H9 (cell line): ENCODE results near the gene BTN3A1. TPM values are rescaled to one million over a fixed set of nuclear protein-coding genes. Genes with fewer than 3 reads are reported as not detected.

Experiments
- DNase-seq: peaks from one replicate; pipeline ENCODE4 v3.0.0-alpha.2; 2017
- H2AFZ ChIP-seq: one replicate; pipeline ENCODE4 v1.6.1; 2013; ENCODE audit warnings: mild to moderate bottlenecking, low read length, control low read depth, moderate library complexity
- H2AK5ac ChIP-seq: 2 replicates; pipeline ENCODE4 v1.6.1; 2013; ENCODE audit warnings: low read length, control low read depth, mixed read lengths; ENCODE audit not compliant: insufficient read length
- H2BK120ac ChIP-seq: one replicate; pipeline ENCODE4 v1.6.1; 2013; ENCODE audit warnings: low read depth, mild to moderate bottlenecking, low read length, control low read depth, inconsistent platforms; ENCODE audit not compliant: poor library complexity, severe bottlenecking
- H2BK12ac ChIP-seq: 2 replicates; pipeline ENCODE4 v1.6.1; 2013; ENCODE audit warnings: low read length, control low read depth, mixed read lengths, low read depth; ENCODE audit not compliant: insufficient read length
- H2BK15ac ChIP-seq: 2 replicates; pipeline ENCODE4 v1.6.1; 2013; ENCODE audit warnings: low read depth, low read length, control low read depth
- H2BK20ac ChIP-seq: one replicate; pipeline ENCODE4 v1.6.1; 2013; ENCODE audit warnings: low read depth, mild to moderate bottlenecking, low read length, control low read depth, inconsistent platforms; ENCODE audit not compliant: poor library complexity, severe bottlenecking
- H2BK5ac ChIP-seq: 2 replicates; pipeline ENCODE4 v1.6.1; 2013; ENCODE audit warnings: low read length, control low read depth, mixed read lengths; ENCODE audit not compliant: insufficient read length
- H3K14ac ChIP-seq: 2 replicates; pipeline ENCODE4 v1.6.1; 2013; ENCODE audit warnings: low read length, control low read depth; ENCODE audit not compliant: insufficient read depth
- H3K18ac ChIP-seq: 2 replicates; pipeline ENCODE4 v1.6.1; 2013; ENCODE audit warnings: low read depth, mild to moderate bottlenecking, mixed read lengths, low read length, control low read depth; ENCODE audit not compliant: insufficient read length
- H3K23ac ChIP-seq: 2 replicates; pipeline ENCODE4 v1.6.1; 2013; ENCODE audit warnings: low read length, control low read depth, mixed read lengths, low read depth; ENCODE audit not compliant: insufficient read length
- H3K23me2 ChIP-seq: 2 replicates; pipeline ENCODE4 v1.6.1; 2013; ENCODE audit warnings: low read depth, mild to moderate bottlenecking, mixed read lengths, low read length, control low read depth; ENCODE audit not compliant: insufficient read length, poor library complexity, severe bottlenecking
- H3K27ac ChIP-seq: 2 replicates; pipeline ENCODE4 v1.5.1; 2013; ENCODE audit warnings: low read length, control low read depth, mixed read lengths, low read depth; ENCODE audit not compliant: insufficient read length
- H3K27me3 ChIP-seq: 2 replicates; pipeline ENCODE4 v1.6.1; 2013; ENCODE audit warnings: low read length, control low read depth, inconsistent platforms; ENCODE audit not compliant: insufficient read depth
- H3K4ac ChIP-seq: 2 replicates; pipeline ENCODE4 v1.6.1; 2013; ENCODE audit warnings: low read depth, mild to moderate bottlenecking, control low read depth, inconsistent platforms, low read length, moderate library complexity
- H3K4me1 ChIP-seq: 2 replicates; pipeline ENCODE4 v1.6.1; 2013; ENCODE audit warnings: low read length, control low read depth, inconsistent platforms; ENCODE audit not compliant: insufficient read depth
- H3K4me2 ChIP-seq: 2 replicates; pipeline ENCODE4 v1.6.1; 2013; ENCODE audit warnings: low read length, control low read depth, mixed read lengths; ENCODE audit not compliant: insufficient read length, insufficient read depth
- H3K56ac ChIP-seq: 2 replicates; pipeline ENCODE4 v1.6.1; 2013; ENCODE audit warnings: low read depth, mild to moderate bottlenecking, mixed read lengths, low read length, control low read depth; ENCODE audit not compliant: insufficient read length
- H3K79me1 ChIP-seq: 2 replicates; pipeline ENCODE4 v1.6.1; 2013; ENCODE audit warnings: low read depth, mild to moderate bottlenecking, moderate library complexity, low read length, control low read depth, inconsistent platforms; ENCODE audit not compliant: insufficient read depth, poor library complexity, severe bottlenecking
- H3K79me2 ChIP-seq: 2 replicates; pipeline ENCODE4 v1.6.1; 2013; ENCODE audit warnings: low read length, control low read depth, inconsistent platforms; ENCODE audit not compliant: insufficient read depth
- H3K9ac ChIP-seq: 2 replicates; pipeline ENCODE4 v1.6.1; 2013; ENCODE audit warnings: low read length, control low read depth, mixed read lengths; ENCODE audit not compliant: insufficient read length; ENCODE audit errors: extremely low read depth
- H3K9me3 ChIP-seq: one replicate; pipeline ENCODE4 v1.6.1; 2013; ENCODE audit warnings: low read depth, low read length, inconsistent platforms; ENCODE audit not compliant: control insufficient read depth
- H3T11ph ChIP-seq: one replicate; pipeline ENCODE4 v1.6.1; 2013; ENCODE audit warnings: mild to moderate bottlenecking, low read length, control low read depth, inconsistent platforms
- H4K20me1 ChIP-seq: one replicate; pipeline ENCODE4 v1.6.1; 2013; ENCODE audit not compliant: control insufficient read depth, insufficient read length, insufficient read depth
- H4K5ac ChIP-seq: 2 replicates; pipeline ENCODE4 v1.6.1; 2013; ENCODE audit warnings: low read depth, mild to moderate bottlenecking, mixed read lengths, low read length, control low read depth; ENCODE audit not compliant: insufficient read length
- H4K8ac ChIP-seq: replicated peaks from 2 replicates; pipeline ENCODE4 v1.6.1; 2013; ENCODE audit warnings: low read length, control low read depth, mixed read lengths, low read depth; ENCODE audit not compliant: insufficient read length
- H4K91ac ChIP-seq: 2 replicates; pipeline ENCODE4 v1.6.1; 2013; ENCODE audit warnings: low read depth, mild to moderate bottlenecking, moderate library complexity, mixed read lengths, low read length, control low read depth; ENCODE audit not compliant: insufficient read length
- H3K27ac Mint-ChIP-seq, 3 experiments: 2 replicates in 2 of 3; 3 replicates in 1 of 3; pipeline ENCODE4 v1.8.0; 2020 to 2021; ENCODE audit warnings: mixed read lengths in 3 of 3, mild to moderate bottlenecking in 1 of 3, moderate library complexity in 1 of 3
- H3K27me3 Mint-ChIP-seq: 2 replicates; pipeline ENCODE4 v1.8.0; 2021; ENCODE audit warnings: low read depth, mild to moderate bottlenecking, moderate library complexity, mixed read lengths
- H3K36me3 Mint-ChIP-seq, 3 experiments: 2 replicates in 2 of 3; 3 replicates in 1 of 3; pipeline ENCODE4 v1.8.0; 2020 to 2021; ENCODE audit warnings: low read depth in 3 of 3, mixed read lengths in 3 of 3; ENCODE audit not compliant: insufficient read depth in 1 of 3
- H3K4me1 Mint-ChIP-seq, 2 experiments: 2 replicates each; pipeline ENCODE4 v1.8.0; 2020; ENCODE audit warnings: mixed read lengths in 2 of 2
- H3K4me3 Mint-ChIP-seq, 2 experiments: 2 replicates in 1 of 2; 3 replicates in 1 of 2; pipeline ENCODE4 v1.8.0; 2020 to 2021; ENCODE audit warnings: mild to moderate bottlenecking in 2 of 2, mixed read lengths in 2 of 2, moderate library complexity in 1 of 2
- H3K9me3 Mint-ChIP-seq, 2 experiments: 2 replicates in 1 of 2; 3 replicates in 1 of 2; pipeline ENCODE4 v1.8.0; 2020; ENCODE audit warnings: mild to moderate bottlenecking in 2 of 2, mixed read lengths in 2 of 2, moderate library complexity in 1 of 2
- CTCF ChIP-seq: fragments of 200-600 bp; sonication (generic); conservative IDR thresholded peaks from 3 replicates; pipeline ENCODE4 v1.8.0; 2021; ENCODE audit warnings: antibody characterized with exemption, mild to moderate bottlenecking
- WGBS: extraction: QIAGEN DNeasy Blood & Tissue Kit; methylation state at CpG from one replicate; pipeline ENCODE4 v1.1.7; 2013; ENCODE audit warnings: missing lambda C conversion rate, low lambda C conversion rate, mixed read lengths; ENCODE audit not compliant: insufficient read length; ENCODE audit errors: extremely low coverage; 5-methylcytosine and 5-hydroxymethylcytosine counted together
- total RNA-seq: library from RNA; stranded (reverse); gene quantifications from 2 replicates; pipeline ENCODE4 v1.2.1, GENCODE V29; 2021

Gene BTN3A1
- total RNA-seq, 1 experiment from 2014 or later = 2.5 TPM

DNA sequence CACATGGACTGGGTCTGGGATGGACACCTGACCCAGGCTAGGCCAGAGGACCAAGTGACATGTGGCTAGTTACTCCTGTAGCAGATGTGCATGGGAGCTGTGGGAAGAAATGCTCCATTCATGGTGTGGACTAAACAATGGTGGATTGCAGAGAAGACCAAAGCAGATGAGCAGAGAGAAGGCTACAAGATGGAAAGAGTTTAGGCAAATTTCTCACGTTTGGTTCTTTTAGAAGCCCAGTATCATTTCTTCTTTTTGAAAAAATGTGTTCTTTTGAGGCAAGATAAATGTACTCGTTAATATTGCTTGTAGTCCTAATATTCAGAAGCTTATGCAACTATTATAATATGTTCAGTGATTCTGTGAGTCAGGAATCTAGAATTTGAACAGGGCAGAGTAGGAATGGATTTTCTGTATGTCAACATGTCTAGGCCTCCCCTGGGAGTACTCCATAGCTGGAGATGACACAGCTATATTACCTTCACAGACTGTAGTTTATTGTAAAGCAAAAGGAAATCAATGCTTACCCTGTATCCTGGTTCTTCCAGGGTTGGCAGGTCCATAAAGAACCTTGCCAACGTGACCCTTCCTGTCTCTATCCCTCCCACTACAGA lies 53.4 kb downstream of the BTN3A1 start:
- Histone ChIP-seq H2AFZ (no peak overlapping the region), H4K5ac (no peak overlapping the region), H3K79me1 (no peaks in the 10 kb centered on the region), H4K20me1 (no peaks in the 10 kb centered on the region), H3K4me2 (no peak overlapping the region), H3K4me1 (peaks cover 3% of the 10 kb centered on the region; the same call in 1 of the 2 replicates), H2BK12ac (no peak overlapping the region), H4K91ac (no peak overlapping the region), H3T11ph (no peak overlapping the region), H3K23ac (no peak overlapping the region), H2AK5ac (no peak overlapping the region), H3K79me2 (no peaks in the 10 kb centered on the region), H2BK20ac (no peak overlapping the region), H3K27me3 (no peaks in the 10 kb centered on the region), H3K14ac (no peak overlapping the region), H3K27ac (no peak overlapping the region), H2BK5ac (no peak overlapping the region), H2BK120ac (no peak overlapping the region), H3K9me3 (no peaks in the 10 kb centered on the region), H3K9ac (no peak overlapping the region), H3K23me2 (peaks cover 4% of the 10 kb centered on the region), H3K18ac (no peak overlapping the region), H2BK15ac (no peak overlapping the region), H4K8ac (no peak overlapping the region), H3K56ac (no peak overlapping the region), H3K4ac (no peak overlapping the region)
- H3K27me3 Mint-ChIP-seq = no peaks in the 10 kb centered on the region; the same call in none of the 2 replicates
- no CpG with 5 or more reads among the region's 3 CpGs for WGBS
- no peak for TF ChIP-seq CTCF
- DNase-seq = no peak
- H3K27ac Mint-ChIP-seq = no peak overlapping the region
- peaks cover 15 to 19% of the 10 kb centered on the region in 2 experiments for H3K4me1 Mint-ChIP-seq
- no peak overlapping the region for H3K4me3 Mint-ChIP-seq
- peaks cover 13 to 17% (median 14%) of the 10 kb centered on the region in 3 experiments for H3K36me3 Mint-ChIP-seq
- no peaks in the 10 kb centered on the region for H3K9me3 Mint-ChIP-seq
